Limb (tissue), 2 donors: ENCODE results near the gene WNT7B.

ENCODE experiments used
- DNase-seq, 2 donors: peaks; one replicate each; pipeline ENCODE4 v3.0.0-alpha.2; 2016; ENCODE audit errors: extremely low spot score in 2 of 2

WNT7B gene

GRCh38 chr22:45959719-45960476 lies 17.1 kb downstream of the WNT7B start:
- DNase-seq = no peak

GRCh38 chr22:45958971-45959370 lies 18.0 kb downstream of the WNT7B start:
- no peak for DNase-seq

GRCh38 chr22:45957826-45958225 lies 19.1 kb downstream of the WNT7B start:
- DNase-seq = no peak

GRCh38 chr22:45953178-45953577 lies 23.8 kb downstream of the WNT7B start:
- DNase-seq = no peak

- no peak for DNase-seq
These were observed 24.4 kb downstream of the WNT7B start for GRCh38 chr22:45952553-45952952.

GRCh38 chr22:45952151-45952550 lies 24.8 kb downstream of the WNT7B start:
- no peak for DNase-seq

GRCh38 chr22:45949891-45950290 lies 27.1 kb downstream of the WNT7B start:
- DNase-seq = peak in 1 of 2 donors; percentile 52

- DNase-seq = no peak
These were observed 27.6 kb downstream of the WNT7B start for GRCh38 chr22:45949258-45949870.

GRCh38 chr22:45948081-45948648 lies 28.8 kb downstream of the WNT7B start:
- DNase-seq = no peak

GRCh38 chr22:45946805-45947600 lies 30.0 kb downstream of the WNT7B start:
- no peak for DNase-seq

GRCh38 chr22:45945621-45946106 lies 31.3 kb downstream of the WNT7B start:
- DNase-seq = no peak

GRCh38 chr22:45942787-45943493 lies 34.0 kb downstream of the WNT7B start:
- no peak for DNase-seq

GRCh38 chr22:45942344-45942743 lies 34.6 kb downstream of the WNT7B start:
- DNase-seq = no peak

GRCh38 chr22:45938913-45939312 lies 38.0 kb downstream of the WNT7B start:
- no peak for DNase-seq

- no peak for DNase-seq
These were observed 39.0 kb downstream of the WNT7B start for GRCh38 chr22:45937960-45938359.

GRCh38 chr22:45935573-45935972 lies 41.4 kb downstream of the WNT7B start:
- no peak for DNase-seq

GRCh38 chr22:45934659-45935341 lies 42.2 kb downstream of the WNT7B start:
- DNase-seq = peak in 1 of 2 donors; percentile 58

GRCh38 chr22:45934168-45934564 lies 42.8 kb downstream of the WNT7B start:
- DNase-seq = no peak

- no peak for DNase-seq
These were observed 43.3 kb downstream of the WNT7B start for GRCh38 chr22:45933506-45934167.

- no peak for DNase-seq
These were observed 44.9 kb downstream of the WNT7B start for GRCh38 chr22:45932071-45932470.
